H1 (cell line): ENCODE data around the gene AURKAIP1. TPM values are rescaled to one million over a fixed set of nuclear protein-coding genes. Genes with fewer than 3 reads are reported as not detected.

Source experiments
- CTCF ChIA-PET: fragments of 300-600 bp; sonication (Branson Sonifier 250); formaldehyde crosslinking; loops from one replicate; lab custom pipeline; 2021; ENCODE audit not compliant: partially characterized antibody; lab: Charles Lee
- POLR2A ChIA-PET: fragments of 300-600 bp; sonication (Branson Sonifier 250); formaldehyde crosslinking; loops from one replicate; lab custom pipeline; 2021; ENCODE audit warnings: inconsistent platforms; ENCODE audit not compliant: partially characterized antibody; lab: Charles Lee
- DNase-seq, 2 experiments: peaks; one replicate each; pipeline versions ENCODE4 v3.0.0 to v3.0.0-alpha.2; 2010 to 2022; ENCODE audit warnings: low spot score in 2 of 2, low read depth in 1 of 2, mixed read lengths in 1 of 2
- FAIRE-seq: peaks from 2 replicates; lab custom pipeline; 2011; peaks lifted over from hg19 to GRCh38; lab: Jason Lieb, UNC
- H2AFZ ChIP-seq: 2 replicates; pipeline ENCODE4 v1.8.1; 2012; ENCODE audit warnings: low read length, inconsistent platforms
- H2AK5ac ChIP-seq: 2 replicates; pipeline ENCODE4 v1.6.1; 2013; ENCODE audit warnings: low read depth, low read length
- H2BK120ac ChIP-seq: replicated peaks from 2 replicates; pipeline ENCODE3; 2013; ENCODE audit warnings: low read depth, low read length, inconsistent platforms
- H2BK12ac ChIP-seq: 2 replicates; pipeline ENCODE4 v1.6.1; 2013; ENCODE audit warnings: low read depth, low read length
- H2BK15ac ChIP-seq: 2 replicates; pipeline ENCODE4 v1.6.1; 2013; ENCODE audit warnings: low read length
- H2BK20ac ChIP-seq: 2 replicates; pipeline ENCODE4 v1.6.1; 2013; ENCODE audit warnings: low read length
- H2BK5ac ChIP-seq: 2 replicates; pipeline ENCODE4 v1.6.1; 2013; ENCODE audit warnings: low read depth, low read length
- H3K14ac ChIP-seq: 2 replicates; pipeline ENCODE4 v1.6.1; 2013; ENCODE audit warnings: inconsistent platforms; ENCODE audit not compliant: insufficient read length
- H3K18ac ChIP-seq: 2 replicates; pipeline ENCODE4 v1.6.1; 2013; ENCODE audit warnings: low read length; ENCODE audit errors: extremely low read depth
- H3K23ac ChIP-seq: 2 replicates; pipeline ENCODE4 v1.6.1; 2013; ENCODE audit warnings: inconsistent platforms; ENCODE audit not compliant: insufficient read length
- H3K23me2 ChIP-seq: 2 replicates; pipeline ENCODE4 v1.6.1; 2013; ENCODE audit warnings: low read depth, low read length
- H3K27ac ChIP-seq: 2 replicates; pipeline ENCODE4 v1.6.1; 2011; ENCODE audit warnings: low read depth, low read length, inconsistent platforms
- H3K27me3 ChIP-seq, 4 experiments: replicated peaks in 1 of 4; 1 replicate in 1 of 4; 2 replicates in 3 of 4; pipeline versions ENCODE4 v1.6.1 to v1.8.1; 2011 to 2013; ENCODE audit warnings: low read length in 3 of 4, mild to moderate bottlenecking in 3 of 4, inconsistent platforms in 2 of 4, mixed read lengths in 2 of 4, moderate library complexity in 1 of 4; ENCODE audit not compliant: control insufficient read depth in 3 of 4, insufficient read depth in 3 of 4; ENCODE audit errors: extremely low read depth in 1 of 4
- H3K36me3 ChIP-seq, 4 experiments: 2 replicates each; pipeline versions ENCODE4 v1.6.1 to v1.8.1; 2011 to 2013; ENCODE audit warnings: mild to moderate bottlenecking in 4 of 4, low read length in 3 of 4, moderate library complexity in 2 of 4, control low read depth in 1 of 4, inconsistent platforms in 1 of 4; ENCODE audit not compliant: insufficient read depth in 4 of 4, control insufficient read depth in 2 of 4
- H3K4ac ChIP-seq: replicated peaks from 2 replicates; pipeline ENCODE3; 2013; ENCODE audit warnings: low read length, low read depth, mixed read lengths, inconsistent platforms; ENCODE audit not compliant: insufficient read length
- H3K4me1 ChIP-seq, 4 experiments: replicated peaks in 1 of 4; 1 replicate in 1 of 4; 2 replicates in 3 of 4; pipeline versions ENCODE4 v1.6.1 to v1.8.1; 2011 to 2013; ENCODE audit warnings: low read length in 3 of 4, inconsistent platforms in 2 of 4, mixed read lengths in 1 of 4; ENCODE audit not compliant: insufficient read depth in 4 of 4, control insufficient read depth in 3 of 4
- H3K4me2 ChIP-seq, 2 experiments: 2 replicates each; pipeline versions ENCODE4 v1.6.1 to v1.8.1; 2011 to 2013; ENCODE audit warnings: low read depth in 2 of 2, low read length in 2 of 2, control low read depth in 1 of 2, inconsistent platforms in 1 of 2, mild to moderate bottlenecking in 1 of 2; ENCODE audit not compliant: insufficient read depth in 1 of 2
- H3K4me3 ChIP-seq, 4 experiments: fragments of 200-600, 300-600 bp in 1 of 4; sonication (generic), shearing (Covaris generic), sonication (Bioruptor Twin) in 1 of 4; 2 replicates each; pipeline versions ENCODE4 v1.5.1 to v1.8.1; 2011 to 2016; ENCODE audit warnings: low read length in 4 of 4, low read depth in 3 of 4, control low read depth in 2 of 4, inconsistent platforms in 2 of 4, mild to moderate bottlenecking in 2 of 4, mixed read lengths in 1 of 4, moderate library complexity in 1 of 4; ENCODE audit not compliant: insufficient read depth in 2 of 4; ENCODE audit errors: extremely low read depth in 1 of 4
- H3K56ac ChIP-seq: replicated peaks from 2 replicates; pipeline ENCODE3; 2013; ENCODE audit warnings: low read depth, mild to moderate bottlenecking, mixed read lengths, low read length, inconsistent platforms; ENCODE audit not compliant: insufficient read length
- H3K79me1 ChIP-seq: 2 replicates; pipeline ENCODE4 v1.6.1; 2013; ENCODE audit warnings: low read depth, low read length, control low read depth
- H3K79me2 ChIP-seq, 2 experiments: 2 replicates each; pipeline versions ENCODE4 v1.6.1 to v1.8.1; 2012 to 2013; ENCODE audit warnings: low read length in 2 of 2, mild to moderate bottlenecking in 2 of 2, inconsistent platforms in 1 of 2; ENCODE audit not compliant: insufficient read depth in 2 of 2, control insufficient read depth in 1 of 2
- H3K9ac ChIP-seq, 4 experiments: replicated peaks in 1 of 4; 1 replicate in 1 of 4; 2 replicates in 3 of 4; pipeline versions ENCODE4 v1.6.1 to v1.8.1; 2011 to 2013; ENCODE audit warnings: low read depth in 3 of 4, low read length in 3 of 4, control low read depth in 2 of 4, mild to moderate bottlenecking in 2 of 4, moderate library complexity in 2 of 4, inconsistent platforms in 1 of 4; ENCODE audit errors: extremely low read depth in 1 of 4
- H3K9me3 ChIP-seq, 2 experiments: 2 replicates each; pipeline versions ENCODE4 v1.6.1 to v1.8.1; 2012 to 2013; ENCODE audit warnings: mild to moderate bottlenecking in 2 of 2, moderate library complexity in 2 of 2, control low read depth in 1 of 2, inconsistent platforms in 1 of 2, low read depth in 1 of 2, low read length in 1 of 2, mixed read lengths in 1 of 2; ENCODE audit not compliant: insufficient read depth in 2 of 2
- H4K20me1 ChIP-seq, 2 experiments: replicated peaks in 1 of 2; 2 replicates each; pipeline versions ENCODE3 to v1.8.1; 2011 to 2013; ENCODE audit warnings: inconsistent platforms in 2 of 2, low read length in 2 of 2, mild to moderate bottlenecking in 1 of 2; ENCODE audit not compliant: insufficient read depth in 2 of 2, control insufficient read depth in 1 of 2
- H4K5ac ChIP-seq: 2 replicates; pipeline ENCODE4 v1.6.1; 2013; ENCODE audit warnings: low read length, low read depth, mixed read lengths, inconsistent platforms; ENCODE audit not compliant: insufficient read length
- H4K8ac ChIP-seq: 2 replicates; pipeline ENCODE4 v1.8.0; 2013; ENCODE audit warnings: mild to moderate bottlenecking, moderate library complexity, low read length, inconsistent platforms; ENCODE audit not compliant: insufficient read depth; ENCODE audit errors: extremely low read depth
- H4K91ac ChIP-seq: replicated peaks from 2 replicates; pipeline ENCODE3; 2013; ENCODE audit warnings: low read length, mixed read lengths, inconsistent platforms; ENCODE audit not compliant: insufficient read length
- BCL11A ChIP-seq, 2 experiments: IDR thresholded peaks; one replicate each; pipeline ENCODE4 v1.6.1; 2011; ENCODE audit warnings: low read depth in 2 of 2, low read length in 2 of 2, mild to moderate bottlenecking in 2 of 2
- CHD1 ChIP-seq: IDR thresholded peaks from 2 replicates; pipeline ENCODE4 v1.6.1; 2012; ENCODE audit warnings: low read depth, low read length, improper control_type of control experiment
- CHD2 ChIP-seq: IDR thresholded peaks from 2 replicates; pipeline ENCODE4 v1.6.1; 2012; ENCODE audit warnings: low read length, improper control_type of control experiment
- EP300 ChIP-seq, 2 experiments: IDR thresholded peaks; 1 replicate in 1 of 2; 2 replicates in 1 of 2; pipeline ENCODE4 v1.6.1; 2011 to 2012; ENCODE audit warnings: low read depth in 2 of 2, low read length in 2 of 2, mild to moderate bottlenecking in 2 of 2, borderline replicate concordance in 1 of 2, inconsistent platforms in 1 of 2, moderate library complexity in 1 of 2
- EZH2 ChIP-seq: fragments of 200-600 bp; sonication (generic); IDR thresholded peaks from 2 replicates; pipeline ENCODE4 v1.7.1; 2012; ENCODE audit warnings: low read depth, mild to moderate bottlenecking, moderate library complexity, low read length, inconsistent platforms; ENCODE audit not compliant: severe bottlenecking
- JUN ChIP-seq: IDR thresholded peaks from 2 replicates; pipeline ENCODE4 v1.6.1; 2011; ENCODE audit warnings: low read depth, mild to moderate bottlenecking, improper control_type of control experiment, low read length
- SUZ12 ChIP-seq: fragments of 200-600 bp; sonication (generic); IDR thresholded peaks from 2 replicates; pipeline ENCODE4 v1.6.1; 2012; ENCODE audit warnings: mild to moderate bottlenecking, inconsistent platforms, low read length, moderate library complexity, mixed read lengths
- TAF1 ChIP-seq: IDR thresholded peaks from 2 replicates; pipeline ENCODE4 v1.6.1; 2011; ENCODE audit warnings: mild to moderate bottlenecking, low read depth, low read length
- TAF7 ChIP-seq: optimal IDR thresholded peaks from 2 replicates; pipeline ENCODE3; 2011; ENCODE audit warnings: low read depth, mild to moderate bottlenecking, inconsistent platforms, low read length, moderate library complexity, borderline replicate concordance
- TCF12 ChIP-seq: IDR thresholded peaks from 2 replicates; pipeline ENCODE4 v1.6.1; 2011; ENCODE audit warnings: low read depth, mild to moderate bottlenecking, low read length
- WGBS, 2 experiments: shearing (Covaris generic) in 1 of 2; methylation state at CpG; one replicate each; pipeline versions ENCODE4 v1.1.6 to v1.1.7; 2013 to 2015; ENCODE audit warnings: low lambda C conversion rate in 2 of 2, mixed read lengths in 2 of 2, inconsistent platforms in 1 of 2, low coverage in 1 of 2, missing lambda C conversion rate in 1 of 2; ENCODE audit not compliant: insufficient replicate concordance in 2 of 2, insufficient coverage in 1 of 2, insufficient read length in 1 of 2; ENCODE audit errors: extremely low coverage in 1 of 2, missing lambda C conversion rate in 1 of 2; 5-methylcytosine and 5-hydroxymethylcytosine counted together
- polyA plus RNA-seq, 7 experiments: library from polyadenylated mRNA; depleted of rRNA in 3 of 7; stranded (reverse) in 5 of 7; unstranded in 2 of 7; fragments of >200 nt in 5 of 7; fragments of 200-250 nt in 2 of 7; gene quantifications; 1 replicate in 5 of 7; 2 replicates in 1 of 7; 4 replicates in 1 of 7; pipeline versions ENCODE4 v1.2.1 to v1.2.3, GENCODE V29; 2011 to 2013; ENCODE audit warnings: missing spikeins in 2 of 7, mixed read lengths in 2 of 7
- total RNA-seq: library from RNA; stranded (reverse); fragmentation: NEBNext Ultra II Directional; extraction: Animal tissue kit (Norgen Biotek cat#: 25700); gene quantifications from 2 replicates; pipeline ENCODE4 v1.2.1, GENCODE V29; 2021
- TF ChIP-seq, protein P1 (sequence below), 3 experiments: IDR thresholded peaks; 1 replicate in 2 of 3; 2 replicates in 1 of 3; pipeline versions ENCODE4 v1.5.1 to v1.6.1; 2011; ENCODE audit warnings: low read length in 3 of 3, mild to moderate bottlenecking in 3 of 3, inconsistent platforms in 2 of 3, low read depth in 1 of 3, moderate library complexity in 1 of 3; ENCODE audit not compliant: insufficient read depth in 1 of 3; ENCODE audit errors: control extremely low read depth in 1 of 3

AURKAIP1 gene
- total and polyA plus RNA-seq, 2 of the 8 experiments (the other 6 are each of a cell fraction or from before 2014, with no cell fraction given) = 87.8 to 194 TPM

DNA sequence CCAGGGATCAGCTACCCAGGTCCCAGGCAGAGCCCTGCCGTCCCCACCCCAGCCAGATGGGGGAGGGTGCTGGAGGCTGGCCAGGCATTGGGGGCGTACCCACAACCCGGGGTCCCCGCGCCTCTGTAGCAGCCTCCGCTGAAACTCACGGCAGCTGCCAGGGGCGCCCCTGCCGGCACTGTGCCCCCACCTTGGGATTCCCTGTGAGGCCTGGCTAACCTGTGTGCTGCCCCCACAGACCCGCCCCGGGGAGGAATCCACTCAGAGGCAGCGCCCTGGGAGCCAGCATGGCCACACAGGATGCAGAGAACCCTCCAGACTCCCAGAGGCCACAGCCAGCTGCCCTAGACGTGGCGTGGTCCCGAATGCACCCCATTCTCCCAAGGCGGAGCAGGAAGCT is 29.6 kb downstream of the AURKAIP1 start:
- Histone ChIP-seq H3K27ac (no peak overlapping the region), H3K4me3 (no peak overlapping the region), H2AK5ac (no peak overlapping the region), H2BK15ac (no peak overlapping the region), H3K79me1 (peaks cover 27% of the 10 kb centered on the region), H3K79me2 (peaks cover 0 to 28% of the 10 kb centered on the region in 2 experiments; a peak in 3 of 4 replicates), H3K56ac (no peak overlapping the region), H3K9me3 (peaks cover 0 to 5% of the 10 kb centered on the region in 2 experiments; a peak in 1 of 4 replicates), H2AFZ (no peak overlapping the region), H4K8ac (no peak overlapping the region; the same call in 1 of the 2 replicates), H2BK12ac (no peak overlapping the region), H2BK120ac (no peak overlapping the region), H4K20me1 (peaks cover 20 to 46% of the 10 kb centered on the region in 2 experiments), H2BK5ac (no peak overlapping the region), H4K91ac (no peak overlapping the region), H2BK20ac (no peak overlapping the region), H3K4ac (no peak overlapping the region), H3K36me3 (peaks cover 2 to 16% (median 9%) of the 10 kb centered on the region in 4 experiments; a peak in 6 of 8 replicates), H3K23ac (no peak overlapping the region), H4K5ac (no peak overlapping the region), H3K4me1 (peaks cover 0 to 16% (median 9%) of the 10 kb centered on the region in 4 experiments; a peak in 5 of 7 replicates), H3K23me2 (peaks cover 12% of the 10 kb centered on the region; the same call in 1 of the 2 replicates), H3K27me3 (no peaks in the 10 kb centered on the region; a peak in 1 of 7 replicates), H3K14ac (no peak overlapping the region), H3K18ac (no peak overlapping the region), H3K4me2 (no peak overlapping the region), H3K9ac (no peak overlapping the region)
- FAIRE-seq (no peak), DNase-seq (no peak)
- POLR2A ChIA-PET = interaction anchor here (0.6 to 3.1 kb wide), 10 partner anchors 9 to 119 kb away, joined by 3 to 12 read pairs (median 4); partner anchors contain the start of genes ANKRD65, CCNL2 and TAS1R3
- WGBS, 2 experiments = 87% methylated on average over 9 of the region's 16 CpGs; no CpG with 5 or more reads in 1 of the 2 experiments
- CTCF ChIA-PET = interaction anchor here (0.6 to 4.4 kb wide), 8 partner anchors 8 to 85 kb away, joined by 3 to 34 read pairs (median 4); no protein-coding TSS in a partner anchor
- TF ChIP-seq TCF12 (no peak), EZH2 (no peak), TAF7 (no peak), CHD2 (no peak), TAF1 (no peak), EP300 (IDR thresholded peaks at IDR 0.05; ENCODE audit: borderline replicate concordance in 1 of 2, low read depth in 2 of 2, low read length in 2 of 2) (no peak), BCL11A (IDR thresholded peaks at IDR 0.05; ENCODE audit: low read depth in 2 of 2, low read length in 2 of 2) (no peak), JUN (no peak), CHD1 (no peak), SUZ12 (no peak)
- TF ChIP-seq, protein P1, sequence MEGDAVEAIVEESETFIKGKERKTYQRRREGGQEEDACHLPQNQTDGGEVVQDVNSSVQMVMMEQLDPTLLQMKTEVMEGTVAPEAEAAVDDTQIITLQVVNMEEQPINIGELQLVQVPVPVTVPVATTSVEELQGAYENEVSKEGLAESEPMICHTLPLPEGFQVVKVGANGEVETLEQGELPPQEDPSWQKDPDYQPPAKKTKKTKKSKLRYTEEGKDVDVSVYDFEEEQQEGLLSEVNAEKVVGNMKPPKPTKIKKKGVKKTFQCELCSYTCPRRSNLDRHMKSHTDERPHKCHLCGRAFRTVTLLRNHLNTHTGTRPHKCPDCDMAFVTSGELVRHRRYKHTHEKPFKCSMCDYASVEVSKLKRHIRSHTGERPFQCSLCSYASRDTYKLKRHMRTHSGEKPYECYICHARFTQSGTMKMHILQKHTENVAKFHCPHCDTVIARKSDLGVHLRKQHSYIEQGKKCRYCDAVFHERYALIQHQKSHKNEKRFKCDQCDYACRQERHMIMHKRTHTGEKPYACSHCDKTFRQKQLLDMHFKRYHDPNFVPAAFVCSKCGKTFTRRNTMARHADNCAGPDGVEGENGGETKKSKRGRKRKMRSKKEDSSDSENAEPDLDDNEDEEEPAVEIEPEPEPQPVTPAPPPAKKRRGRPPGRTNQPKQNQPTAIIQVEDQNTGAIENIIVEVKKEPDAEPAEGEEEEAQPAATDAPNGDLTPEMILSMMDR (IDR thresholded peaks at IDR 0.05; ENCODE audit: control extremely low read depth in 1 of 3, insufficient read depth in 1 of 3, low read depth in 1 of 3, low read length in 3 of 3) = no peak
